ENCODE results near the gene SAMD4A.
A peak's percentile ranks its signal among the peaks of the same experiment; 100 is the strongest.

Gene SAMD4A

DNA sequence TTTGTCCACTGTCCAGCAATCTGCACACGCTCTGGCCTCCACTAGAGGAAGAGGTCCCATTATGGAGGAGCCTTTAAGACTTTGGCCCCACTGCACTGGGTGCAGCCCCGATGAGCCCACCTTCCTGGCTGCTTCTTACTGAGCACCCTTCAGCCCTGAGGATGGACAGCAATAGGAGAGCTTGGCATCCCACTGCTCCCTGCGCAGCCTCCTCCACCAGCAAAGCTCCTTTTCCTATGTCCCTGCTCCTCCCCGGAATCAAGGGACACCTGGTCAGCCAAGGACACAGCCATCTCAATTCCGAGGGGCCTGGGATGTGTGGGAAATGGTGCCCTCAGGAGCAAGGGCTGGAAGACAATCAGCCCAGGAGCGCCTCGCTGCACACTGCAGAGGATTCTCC is 241.0 kb downstream of the SAMD4A start:
- no peak for DNase-seq

DNA sequence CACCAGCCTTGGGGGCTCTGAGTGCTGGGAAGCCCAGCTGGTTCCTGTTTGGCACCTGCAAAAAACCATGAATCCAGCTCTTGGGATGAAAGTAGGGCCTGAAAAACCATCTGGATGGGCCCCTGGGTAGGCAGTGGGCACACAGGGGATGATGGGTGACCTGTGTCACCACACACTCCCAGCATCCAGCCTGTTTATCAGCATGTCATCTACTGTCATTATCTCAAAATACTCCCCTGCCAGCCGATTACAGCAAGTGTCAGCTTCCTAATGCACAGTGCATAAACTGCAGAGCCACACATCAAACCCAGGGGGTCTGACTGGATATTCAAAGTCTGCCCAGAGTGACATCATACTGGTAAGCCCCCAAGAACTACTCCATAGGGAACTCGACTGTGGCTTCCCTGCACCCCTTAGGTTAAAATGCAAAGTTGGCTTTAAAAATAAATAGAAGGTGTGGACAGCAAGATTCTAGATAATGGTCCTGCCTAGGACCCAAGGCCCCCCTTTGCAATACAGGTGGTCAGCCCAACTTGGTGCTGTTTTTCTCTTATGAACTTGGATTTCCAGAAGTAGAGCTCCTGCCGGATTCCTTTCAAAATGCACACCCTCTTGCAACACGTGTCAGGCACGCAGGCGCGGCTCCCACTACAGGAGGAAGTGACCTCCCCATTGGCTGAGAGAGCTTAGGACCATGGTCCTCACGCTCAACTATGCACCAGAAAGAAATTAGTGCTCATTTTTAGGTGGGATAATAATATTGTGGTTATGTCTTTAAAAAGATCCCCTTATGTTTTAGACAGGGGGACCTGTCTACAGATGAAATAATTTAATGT is 241.6 kb downstream of the SAMD4A start:
- DNase-seq, result no peak

DNA sequence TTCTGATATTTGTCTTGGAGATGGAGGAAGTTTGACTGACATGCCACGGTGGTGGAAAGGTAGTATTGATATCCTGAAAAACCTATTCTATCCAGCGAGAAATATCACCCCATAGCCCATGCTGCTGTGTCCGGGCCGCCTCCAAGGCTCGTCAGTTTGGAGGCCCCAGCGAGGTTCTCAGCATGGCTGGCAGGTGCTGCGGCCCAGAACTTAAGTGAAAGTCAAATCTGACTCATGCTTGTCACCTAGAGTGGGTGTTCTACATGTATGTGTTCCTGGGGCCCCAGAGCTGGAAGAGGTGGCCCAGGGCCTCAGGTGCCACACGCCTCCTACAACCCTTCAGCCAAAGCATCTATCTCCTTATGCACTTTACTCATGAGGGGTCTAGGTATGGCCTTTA is 242.8 kb downstream of the SAMD4A start:
- DNase-seq, result no peak

DNA sequence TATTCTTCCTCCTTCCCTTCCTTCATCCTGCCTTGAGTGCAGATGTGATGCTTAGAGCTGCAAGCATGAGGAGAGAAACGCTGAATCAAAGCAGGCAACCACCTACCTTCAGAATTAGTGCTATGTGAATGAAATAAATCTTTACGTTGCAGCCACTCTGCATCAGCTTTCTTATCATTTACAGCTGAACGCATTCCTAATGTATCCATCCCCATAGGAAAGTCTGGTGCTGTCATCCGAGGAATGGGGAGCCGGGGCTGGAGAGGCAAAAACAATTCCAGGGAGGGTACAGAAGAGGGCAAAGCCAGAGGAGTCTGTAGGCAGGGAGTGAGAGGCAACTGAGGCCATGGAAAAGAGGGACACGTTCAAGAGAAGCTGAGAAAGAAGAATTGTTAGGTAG is 245.7 kb downstream of the SAMD4A start:
- no peak for DNase-seq

DNA sequence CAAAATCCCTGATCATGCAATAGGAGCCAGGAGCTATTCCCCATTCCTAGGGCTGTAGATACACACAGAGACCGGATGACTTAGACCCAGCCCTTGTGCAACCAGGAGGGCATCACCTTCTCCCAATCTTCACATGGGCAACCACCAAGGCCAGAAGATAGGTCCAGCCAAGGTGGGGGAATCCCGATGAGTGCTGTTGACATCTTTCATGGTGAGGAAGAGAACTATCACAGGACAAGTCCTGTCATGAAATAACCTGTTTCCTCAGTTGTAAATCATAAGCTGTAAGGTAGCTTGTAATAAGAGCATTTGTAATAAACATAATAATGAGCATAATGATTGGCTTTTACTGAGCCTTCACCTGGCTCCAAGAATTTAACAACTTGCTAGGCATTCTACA is 246.2 kb downstream of the SAMD4A start:
- DNase-seq, result no peak

DNA sequence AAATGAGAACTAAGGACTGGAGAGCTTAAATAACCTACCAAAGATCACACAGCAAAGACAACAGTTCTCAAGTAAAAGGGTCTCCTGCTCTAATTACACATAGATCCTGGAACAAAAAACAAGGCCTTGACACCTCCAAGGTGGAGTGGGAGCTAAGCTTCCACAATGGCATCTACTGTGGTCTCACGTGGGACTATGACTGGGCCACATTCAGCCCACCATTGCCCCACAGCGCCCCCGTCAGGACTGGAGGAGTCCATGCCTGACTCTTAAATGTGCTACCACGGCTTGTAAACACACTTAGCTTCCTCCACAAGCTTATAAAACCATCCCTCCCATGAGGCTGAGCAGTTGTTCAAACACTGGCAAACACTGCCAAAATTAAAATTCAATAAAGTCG is 247.1 kb downstream of the SAMD4A start:
- DNase-seq, result no peak

DNA sequence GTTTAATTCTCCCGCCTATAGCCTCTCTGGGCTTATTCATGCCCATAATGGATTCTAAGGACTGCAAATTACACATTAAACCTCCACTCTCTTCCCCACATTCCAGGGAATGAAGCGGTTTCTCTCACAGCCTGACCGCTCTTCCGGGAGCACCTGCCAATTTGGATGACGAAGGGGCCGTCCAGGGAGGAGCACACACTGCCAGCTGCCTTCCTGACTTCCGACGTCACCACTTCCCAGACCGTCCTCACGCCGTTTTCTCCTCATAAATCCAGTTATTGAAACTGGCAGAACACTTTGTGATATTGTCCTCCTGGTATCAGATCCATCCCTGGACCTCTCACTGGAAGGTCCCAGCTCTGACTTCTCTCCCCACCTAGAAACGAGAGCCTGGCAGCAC is 248.1 kb downstream of the SAMD4A start:
- DNase-seq, result no peak

DNA sequence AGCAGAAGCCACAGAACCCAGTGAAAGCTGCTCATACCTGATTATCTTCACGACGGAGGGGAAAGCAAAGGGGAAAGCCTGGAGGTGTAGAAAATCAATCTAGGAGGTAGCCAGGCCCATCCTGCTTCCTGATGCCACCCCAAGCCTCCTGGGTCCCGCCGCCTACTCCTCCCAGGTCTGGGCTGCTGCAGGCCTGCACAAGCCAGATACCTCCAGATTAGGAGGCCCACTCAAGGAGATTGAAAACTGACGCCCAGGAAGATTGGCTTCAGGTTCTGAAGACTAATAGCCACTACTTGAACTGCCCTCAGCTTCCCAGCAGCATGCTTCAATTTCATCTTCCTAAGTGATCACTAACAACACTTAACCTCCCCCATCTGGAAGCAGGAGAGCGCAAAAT is 248.6 kb downstream of the SAMD4A start:
- no peak for DNase-seq

DNA sequence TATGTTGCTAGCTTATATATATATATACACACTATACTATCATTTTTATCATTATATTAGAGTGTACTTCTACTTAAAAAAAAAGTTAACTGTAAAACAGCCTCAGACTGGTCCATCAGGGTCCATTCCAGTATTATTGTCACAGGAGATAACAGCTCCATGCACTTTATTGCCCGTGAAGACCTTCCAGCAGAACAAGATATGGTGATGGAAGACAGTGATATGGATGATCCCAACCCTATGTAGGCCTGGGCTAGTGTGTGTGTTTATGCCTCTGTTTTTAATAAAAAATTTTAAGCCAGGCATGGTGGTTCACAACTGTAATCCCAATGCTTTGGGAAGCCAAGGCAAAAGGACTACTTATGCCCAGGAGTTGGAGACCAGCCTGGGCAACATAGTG is 249.5 kb downstream of the SAMD4A start:
- no peak for DNase-seq

DNA sequence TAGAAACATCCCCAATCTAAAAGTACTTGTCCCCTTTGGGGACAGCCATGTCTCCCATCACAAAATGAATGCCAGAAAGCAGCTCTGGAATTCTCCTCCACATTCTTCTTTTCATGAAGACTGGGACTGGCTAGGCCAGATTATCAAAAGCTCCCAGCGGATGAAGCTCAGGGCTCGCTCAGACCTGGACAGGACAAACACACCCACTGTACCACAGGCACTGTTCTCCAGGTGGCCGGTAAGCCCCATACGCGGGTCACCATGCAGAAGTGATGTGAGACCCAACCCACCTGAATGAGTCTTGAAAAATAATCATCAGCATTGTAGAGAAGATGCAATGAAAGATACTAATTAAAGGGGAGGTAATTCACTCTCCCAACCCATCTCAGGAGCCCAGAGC is 250.6 kb downstream of the SAMD4A start:
- DNase-seq, result no peak

DNA sequence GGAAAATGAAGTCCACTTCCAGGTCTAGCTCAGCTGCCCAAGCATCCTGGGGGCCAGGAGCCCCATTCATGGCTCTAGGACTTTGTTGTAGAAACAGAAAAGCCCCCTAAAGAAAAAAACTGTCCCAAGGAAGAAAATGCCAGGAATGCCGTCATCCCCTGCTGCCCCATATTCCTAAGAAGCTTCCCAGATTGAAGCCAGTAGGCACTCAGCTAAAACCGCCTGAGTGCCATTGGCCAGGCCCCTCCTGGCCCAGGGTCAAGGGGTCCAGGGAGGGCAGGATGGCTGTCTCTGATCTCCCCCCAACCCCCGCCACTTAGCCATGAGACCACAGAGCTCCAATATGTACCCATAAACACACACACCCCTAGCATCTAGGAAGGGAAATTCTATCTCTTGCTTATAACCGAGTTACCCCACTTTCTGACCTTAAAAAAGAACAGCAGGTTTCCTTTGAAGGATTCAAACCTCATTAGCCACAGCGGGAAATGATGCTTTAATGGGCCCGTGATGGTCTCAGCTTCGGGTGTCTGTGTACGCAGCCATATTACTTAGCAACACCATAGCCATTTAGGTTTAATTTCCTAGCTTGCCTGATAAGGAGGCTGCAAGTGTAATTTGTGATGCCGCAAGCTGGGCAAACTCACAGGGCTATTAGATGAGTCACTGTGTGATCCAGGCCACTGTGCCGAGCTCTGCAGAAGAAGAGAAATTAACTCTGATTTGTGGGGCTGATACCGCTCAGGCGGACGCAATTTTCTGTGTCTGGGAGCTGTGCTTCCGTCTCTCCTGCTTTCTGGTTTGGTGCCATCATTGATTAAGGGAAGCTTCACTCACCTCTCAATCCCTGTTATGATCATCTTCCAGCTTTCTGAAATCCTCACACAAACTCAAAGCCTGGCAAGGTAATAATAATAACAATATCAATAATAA is 251.5 kb downstream of the SAMD4A start:
- DNase-seq, result peak; percentile 46

DNA sequence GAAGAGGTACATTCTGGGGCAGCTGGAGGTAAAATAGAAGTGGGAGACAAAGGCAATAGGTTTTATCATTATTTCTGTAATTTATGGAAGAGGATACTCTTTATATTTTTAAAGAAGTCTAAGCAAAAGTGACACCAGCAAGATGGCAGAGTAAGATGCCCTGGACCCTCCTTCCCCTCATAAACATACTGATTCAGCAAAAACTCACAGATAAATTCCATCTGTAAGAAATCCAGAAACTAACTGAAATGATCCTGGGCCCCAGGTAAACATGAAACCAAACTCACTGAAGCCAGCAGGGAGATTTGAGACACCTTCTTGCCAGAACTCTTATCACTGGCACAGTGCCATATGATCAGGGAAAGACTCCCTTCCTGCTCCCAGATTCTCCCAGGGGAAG is 255.8 kb downstream of the SAMD4A start:
- no peak for DNase-seq

DNA sequence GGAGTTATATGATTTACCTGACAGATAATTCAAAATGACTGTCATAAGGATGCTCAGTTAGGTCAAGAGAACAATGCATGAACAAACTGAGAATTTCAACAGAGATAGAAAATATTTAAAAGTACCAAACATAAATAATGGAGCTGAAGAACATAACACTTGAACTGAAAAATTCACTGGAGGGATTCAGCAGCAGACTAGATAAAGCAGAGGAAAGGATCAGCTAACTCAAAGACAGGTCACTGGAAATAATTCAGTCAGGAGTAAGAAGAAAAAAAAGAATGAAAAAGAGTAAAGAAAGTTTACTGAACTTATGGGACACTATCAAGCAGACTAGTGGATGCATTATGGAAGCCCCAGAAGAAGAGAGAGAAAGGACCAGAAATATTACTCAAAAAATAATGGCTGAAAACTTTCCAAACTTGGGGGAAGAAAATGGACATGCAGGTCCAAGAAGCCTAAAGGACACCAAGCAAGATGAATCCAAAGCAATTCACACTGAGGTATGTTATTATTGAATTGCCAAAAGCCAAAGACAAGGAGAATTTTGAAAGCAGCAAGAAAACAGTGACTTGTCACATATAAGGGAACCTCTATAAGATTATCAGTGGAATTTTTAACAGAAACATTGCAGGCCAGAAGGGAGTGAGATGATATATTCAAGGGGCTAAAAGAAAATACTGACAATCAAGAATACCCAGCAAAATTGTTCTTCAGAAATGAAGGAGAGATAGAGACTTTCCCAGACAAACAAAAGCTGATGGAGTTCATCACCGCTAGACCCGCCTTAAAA is 257.0 kb downstream of the SAMD4A start:
- no peak for DNase-seq

DNA sequence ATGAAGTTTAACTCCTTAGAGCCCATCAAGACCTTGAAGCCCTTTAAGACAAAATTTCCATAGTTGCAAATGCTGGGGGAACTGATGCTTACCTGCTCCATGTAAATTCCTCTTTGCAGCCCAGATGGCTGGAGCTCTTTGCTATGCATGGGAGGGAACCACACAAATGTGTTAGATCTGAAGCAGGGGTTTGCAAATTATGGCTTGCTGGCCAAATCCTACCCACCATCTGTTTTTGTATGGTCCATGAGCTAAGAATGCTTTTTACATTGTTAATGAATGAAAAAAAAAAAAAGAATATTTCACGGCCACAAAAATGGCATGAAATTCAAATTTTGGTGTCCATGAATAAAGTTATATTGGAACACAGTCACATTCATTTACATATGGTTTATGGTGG is 261.1 kb downstream of the SAMD4A start:
- DNase-seq, result no peak

DNA sequence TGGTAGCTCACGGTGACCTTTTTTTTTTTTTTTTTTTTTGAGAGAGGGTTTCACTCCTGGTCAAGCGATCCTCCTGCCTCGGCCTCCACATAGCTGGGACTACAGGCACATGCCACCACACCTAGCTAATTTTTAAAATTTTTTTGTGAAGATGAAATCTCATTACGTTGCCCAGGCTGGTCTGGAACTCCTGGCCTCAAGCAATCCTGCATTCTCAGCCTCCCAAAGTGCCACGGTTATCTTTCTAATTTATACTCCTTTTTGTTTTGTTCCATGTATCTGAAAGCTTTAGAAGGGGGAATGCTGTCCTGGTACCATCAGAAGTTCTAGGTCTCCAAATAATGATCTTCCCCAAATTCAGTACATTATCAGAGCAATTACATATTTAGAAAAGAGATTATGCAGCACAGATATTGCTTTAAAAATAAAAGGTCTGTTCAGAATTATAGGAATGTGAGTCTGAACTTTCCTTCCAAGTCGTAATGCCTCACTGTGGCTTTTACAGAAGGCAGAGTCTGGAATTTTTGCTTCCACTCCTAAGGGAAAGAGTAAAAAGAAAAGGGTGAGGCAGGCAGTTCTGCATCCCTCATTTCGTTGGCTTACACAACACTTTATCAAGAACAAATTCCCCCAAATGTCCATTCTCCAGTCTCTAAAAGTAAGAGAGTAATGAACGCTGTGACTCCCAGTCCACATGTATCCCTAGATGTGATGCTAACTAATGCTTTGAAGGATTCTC is 262.7 kb downstream of the SAMD4A start:
- no peak for DNase-seq

DNA sequence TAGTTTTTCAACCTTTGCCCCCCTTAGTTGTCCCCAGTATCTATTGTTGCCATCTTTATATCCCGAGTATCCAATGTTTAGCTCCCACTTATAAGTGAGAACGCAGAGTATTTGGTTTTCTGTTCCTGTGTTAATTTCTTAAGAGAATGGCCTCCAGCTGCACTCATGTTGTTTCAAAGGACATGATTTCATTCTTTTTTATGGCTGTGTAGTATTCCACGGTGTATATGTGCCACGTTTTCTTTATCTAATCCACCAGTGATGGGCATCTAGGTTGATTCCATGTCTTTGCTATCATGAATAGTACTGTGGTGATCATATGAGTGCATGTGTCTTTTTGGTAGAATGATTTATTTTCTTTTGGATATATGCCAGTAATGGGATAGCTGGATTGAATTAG is 263.7 kb downstream of the SAMD4A start:
- DNase-seq, result no peak

DNA sequence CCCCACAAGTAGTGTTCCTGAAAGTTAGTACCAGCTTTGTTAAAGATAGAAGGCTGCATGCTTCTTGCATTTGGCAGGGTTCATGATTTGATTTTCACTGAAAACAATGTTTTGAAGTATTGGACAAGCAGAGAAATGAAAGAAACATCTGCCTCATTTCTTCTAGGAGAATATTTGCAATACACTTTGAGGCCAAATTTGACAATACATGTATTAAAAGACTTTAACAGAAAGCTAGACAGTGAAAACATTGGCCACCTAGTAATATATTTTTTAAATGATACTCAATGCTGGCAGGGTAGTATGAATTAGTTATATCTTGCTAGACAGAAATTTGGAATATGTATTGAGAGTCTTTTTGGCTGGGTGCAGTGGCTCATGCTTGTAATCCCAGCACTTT is 267.2 kb downstream of the SAMD4A start:
- no peak for DNase-seq

DNA sequence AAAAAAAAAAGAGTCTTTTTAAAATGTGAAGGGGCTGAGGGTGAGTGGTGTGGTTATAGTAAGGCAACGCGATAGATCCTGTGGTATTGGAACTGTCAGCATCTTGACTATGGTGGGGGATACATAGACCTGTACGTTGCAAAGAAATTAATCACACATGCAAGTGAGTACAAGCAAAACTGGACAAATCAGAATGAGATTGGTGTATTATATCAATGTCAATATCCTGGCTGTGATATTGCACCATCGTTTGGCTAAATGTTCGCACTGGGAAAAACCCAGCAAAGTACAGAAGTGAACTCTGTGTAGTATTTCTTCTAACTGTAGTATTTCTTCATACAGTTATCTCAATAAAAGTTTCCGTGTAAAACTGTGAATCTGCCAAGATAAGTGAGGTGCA is 267.8 kb downstream of the SAMD4A start:
- DNase-seq, result no peak

DNA sequence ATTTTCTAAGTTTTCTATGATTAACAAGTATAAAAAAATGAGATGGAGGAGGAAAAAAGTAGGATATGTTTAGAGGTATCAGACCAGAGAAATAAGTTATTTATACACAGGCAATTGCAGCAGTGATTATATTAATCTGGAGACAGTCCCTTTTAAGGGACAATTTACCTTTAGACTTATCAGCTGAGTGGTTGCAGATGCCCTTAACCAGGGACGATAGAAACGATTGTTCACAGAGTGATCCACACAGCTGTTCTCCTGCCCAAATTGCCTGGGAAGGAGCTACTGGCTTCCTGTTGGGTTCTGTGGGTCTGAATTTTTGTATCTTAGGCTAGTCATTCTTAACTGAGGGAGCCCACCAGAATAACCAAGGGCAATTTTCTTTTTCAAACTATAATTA is 269.3 kb downstream of the SAMD4A start:
- no peak for DNase-seq

DNA sequence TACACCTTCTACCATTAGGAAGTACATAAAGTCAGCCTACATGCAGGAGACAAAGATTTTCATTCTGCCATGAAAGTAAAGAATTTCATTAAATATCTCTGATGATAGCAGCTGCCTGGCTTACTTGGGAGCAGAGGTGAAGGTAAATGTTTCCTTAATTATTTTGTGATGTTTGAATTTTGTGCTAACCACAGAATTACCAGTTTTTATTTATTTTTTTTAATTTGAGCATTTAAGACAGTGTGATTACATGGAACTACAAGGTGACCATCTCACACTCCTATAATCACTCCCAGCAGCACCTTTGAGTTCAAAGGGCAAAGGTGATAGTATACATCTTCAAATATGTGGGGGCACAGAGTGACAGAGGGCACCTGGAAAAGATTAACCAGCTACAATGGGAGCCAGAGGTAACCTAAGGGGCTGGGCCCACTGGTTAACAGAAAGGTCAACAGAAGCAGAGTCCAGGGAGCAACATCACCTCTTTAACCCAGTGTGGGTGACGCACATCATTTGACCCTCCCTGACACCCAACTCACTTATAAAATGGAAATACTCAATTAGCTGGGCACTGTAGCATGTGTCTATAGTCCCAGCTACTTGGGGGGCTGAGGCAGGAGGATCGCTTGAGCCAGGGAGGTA is 270.7 kb downstream of the SAMD4A start:
- DNase-seq, result no peak

DNA sequence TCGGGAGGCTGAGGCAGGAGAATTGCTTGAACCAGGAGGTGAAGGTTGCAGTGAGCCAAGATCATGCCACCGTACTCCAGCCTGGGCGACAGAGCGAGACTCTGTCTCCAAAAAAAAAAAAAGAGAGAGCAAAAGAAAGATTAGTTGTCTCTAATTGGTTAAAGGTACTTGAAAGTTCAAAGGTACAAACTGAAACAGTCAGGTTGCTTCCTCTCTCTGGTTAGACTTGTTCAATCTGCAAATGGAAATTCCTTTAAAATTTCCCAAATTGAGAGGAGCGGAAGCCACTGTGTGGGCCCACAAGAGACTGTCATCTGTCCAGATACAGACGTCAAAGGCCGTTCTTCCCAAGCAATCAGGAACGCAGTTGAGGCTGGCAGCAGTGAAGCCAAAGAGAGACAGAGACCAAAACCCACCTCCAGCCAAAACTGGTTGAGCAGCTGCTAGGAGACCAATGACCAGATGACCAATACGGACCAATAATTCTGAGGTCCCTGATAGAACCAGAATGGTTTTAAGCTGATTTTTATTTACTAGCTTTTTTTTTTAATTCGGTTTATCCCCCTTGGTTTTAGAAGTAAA is 272.1 kb downstream of the SAMD4A start:
- no peak for DNase-seq

DNA sequence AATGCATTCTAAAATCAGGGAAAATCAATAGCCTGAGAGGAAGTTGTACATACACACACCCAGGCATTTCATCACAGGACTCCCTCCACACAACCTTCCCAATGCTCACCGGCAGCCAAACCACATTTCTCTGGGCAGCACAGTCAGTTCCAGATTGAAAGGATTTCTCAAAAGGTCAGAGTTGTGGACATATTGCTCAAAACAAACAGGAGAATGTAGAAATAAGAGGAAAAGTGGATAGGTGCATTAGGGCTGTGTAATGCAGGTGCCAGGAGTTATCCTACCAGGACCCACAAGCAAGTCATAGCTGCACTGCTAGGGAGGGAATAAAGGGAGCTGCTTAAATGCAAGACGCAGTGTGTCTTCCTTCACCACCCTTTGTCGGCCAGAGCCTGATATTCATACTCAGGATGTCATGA is 272.8 kb downstream of the SAMD4A start:
- DNase-seq, result no peak
